ENCODE measurements around the gene PPFIA1.
"Not testable (repeated sequence)": the region's sequence is repeated elsewhere in the genome, so short reads cannot be mapped to it uniquely, and the experiment has no call there.

PPFIA1 gene

GRCh38 chr11:70252844-70253243, 17.6 kb upstream of the PPFIA1 start:
- no peak for DNase-seq

- no peak for DNase-seq
Measured at GRCh38 chr11:70255477-70256116, 14.9 kb upstream of the PPFIA1 start.

- not testable (repeated sequence) for DNase-seq
Measured at GRCh38 chr11:70259077-70259476, 11.4 kb upstream of the PPFIA1 start.

GRCh38 chr11:70262951-70263350, 7.5 kb upstream of the PPFIA1 start:
- no peak for DNase-seq

- DNase-seq: no peak
Measured at GRCh38 chr11:70263363-70263762, 7.1 kb upstream of the PPFIA1 start.

GRCh38 chr11:70265341-70265740, 5.1 kb upstream of the PPFIA1 start:
- peak; percentile 39 for DNase-seq

- no peak for DNase-seq
Measured at GRCh38 chr11:70267405-70267950, 3.0 kb upstream of the PPFIA1 start.

GRCh38 chr11:70268526-70268925, 2.0 kb upstream of the PPFIA1 start:
- no peak for DNase-seq

- no peak for DNase-seq
Measured at GRCh38 chr11:70270877-70271648, 573 bp downstream of the PPFIA1 start.

- no peak for DNase-seq
Measured at GRCh38 chr11:70271649-70271953, 1.1 kb downstream of the PPFIA1 start.

- no peak for DNase-seq
Measured at GRCh38 chr11:70272009-70272408, 1.5 kb downstream of the PPFIA1 start.

- DNase-seq: no peak
Measured at GRCh38 chr11:70278994-70279393, 8.5 kb downstream of the PPFIA1 start.

- no peak for DNase-seq
Measured at GRCh38 chr11:70281156-70281609, 10.7 kb downstream of the PPFIA1 start.

GRCh38 chr11:70282012-70282411, 11.5 kb downstream of the PPFIA1 start:
- no peak for DNase-seq

GRCh38 chr11:70288721-70289120, 18.2 kb downstream of the PPFIA1 start:
- DNase-seq: no peak

- no peak for DNase-seq
Measured at GRCh38 chr11:70289582-70289981, 19.1 kb downstream of the PPFIA1 start.

GRCh38 chr11:70290361-70291065, 20.0 kb downstream of the PPFIA1 start:
- DNase-seq: no peak

GRCh38 chr11:70292166-70292565, 21.7 kb downstream of the PPFIA1 start:
- DNase-seq: no peak

- no peak for DNase-seq
Measured at GRCh38 chr11:70292863-70293262, 22.4 kb downstream of the PPFIA1 start.

GRCh38 chr11:70295166-70295565, 24.7 kb downstream of the PPFIA1 start:
- DNase-seq: not testable (repeated sequence)

GRCh38 chr11:70296681-70297080, 26.2 kb downstream of the PPFIA1 start:
- DNase-seq: no peak

GRCh38 chr11:70297341-70297740, 26.9 kb downstream of the PPFIA1 start:
- no peak for DNase-seq

- no peak for DNase-seq
Measured at GRCh38 chr11:70298243-70298915, 27.9 kb downstream of the PPFIA1 start.
